ENCODE measurements around the gene KIAA1328. TPM values are rescaled to one million over a fixed set of nuclear protein-coding genes. Genes with fewer than 3 reads are reported as not detected.
A peak's percentile ranks its signal among the peaks of the same experiment; 100 is the strongest.

KIAA1328 gene
- total and polyA plus RNA-seq, 2 donors (not counting 3 experiments of a cell fraction or from before 2014, with no cell fraction given): 2.7 to 6.5 TPM

DNA sequence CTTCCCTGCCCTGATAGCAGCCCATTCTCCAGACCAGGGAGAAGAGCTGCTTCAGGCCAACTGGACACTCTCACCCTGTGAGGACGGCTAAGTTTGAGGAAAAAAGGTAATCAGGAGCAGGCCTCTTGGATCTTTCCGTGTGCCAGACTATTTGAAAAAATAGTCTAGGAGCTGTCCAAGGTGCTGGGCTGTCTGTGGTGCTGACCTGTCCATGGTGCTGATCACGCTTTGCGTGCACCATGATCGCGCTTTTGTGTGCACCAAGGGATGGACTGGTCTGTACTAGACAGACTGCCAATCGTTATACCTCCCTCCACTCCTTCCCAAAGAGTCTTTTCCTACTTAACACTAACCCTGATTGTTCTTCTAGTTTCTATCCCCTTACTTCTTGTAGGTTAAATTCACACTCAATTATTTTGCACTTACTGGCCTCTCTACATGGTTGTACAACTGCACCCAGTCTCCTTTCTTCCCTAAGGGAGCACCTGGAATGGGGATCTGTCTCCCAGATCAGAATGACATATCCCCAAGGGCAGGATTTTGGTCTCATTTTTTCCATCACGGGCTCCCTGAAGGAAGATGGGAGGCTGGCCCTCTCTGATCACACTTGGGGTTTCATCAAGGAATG, 441.2 kb downstream of the KIAA1328 start:
- no peaks in the 10 kb centered on the region for H3K9me3 ChIP-seq (replicated peaks; ENCODE audit: control insufficient read depth, insufficient read depth, low read length)
- peaks cover 4 to 9% of the 10 kb centered on the region in 2 experiments for H3K27me3 ChIP-seq (ENCODE audit: control insufficient read depth in 2 of 2, insufficient read depth in 2 of 2, low read length in 2 of 2)
- BruUV-seq (replicated peaks): no TSS peak
- H3K4me2 ChIP-seq (ENCODE audit: insufficient read depth, low read length): no peak overlapping the region
- FAIRE-seq (peak; percentile 63), DNase-seq (ENCODE audit: low read depth, low spot score) (peak; percentile 38)
- TF ChIP-seq, protein P1, sequence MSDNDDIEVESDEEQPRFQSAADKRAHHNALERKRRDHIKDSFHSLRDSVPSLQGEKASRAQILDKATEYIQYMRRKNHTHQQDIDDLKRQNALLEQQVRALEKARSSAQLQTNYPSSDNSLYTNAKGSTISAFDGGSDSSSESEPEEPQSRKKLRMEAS (IDR thresholded peaks at IDR 0.05; ENCODE audit: insufficient read depth, insufficient read length): no peak
- TF ChIP-seq JUN (IDR thresholded peaks at IDR 0.05; ENCODE audit: borderline replicate concordance, insufficient read depth, insufficient read length, low read depth) (no peak), GATA2 (IDR thresholded peaks at IDR 0.05; ENCODE audit: insufficient read depth, insufficient read length, low read depth, low read length) (no peak), POLR2A (IDR thresholded peaks at IDR 0.05; ENCODE audit: low read depth, low read length) (no peak), POLR2AphosphoS5 (IDR thresholded peaks at IDR 0.05; ENCODE audit: insufficient read depth, low read depth, low read length) (no peak), EZH2 (IDR thresholded peaks at IDR 0.05; ENCODE audit: borderline replicate concordance, low read depth, low read length, severe bottlenecking) (no peak), MYC (IDR thresholded peaks at IDR 0.05; ENCODE audit: low read depth, low read length) (no peak), FOS (IDR thresholded peaks at IDR 0.05; ENCODE audit: borderline replicate concordance, insufficient read depth, low read length) (no peak)
- TF ChIP-seq, protein P2, sequence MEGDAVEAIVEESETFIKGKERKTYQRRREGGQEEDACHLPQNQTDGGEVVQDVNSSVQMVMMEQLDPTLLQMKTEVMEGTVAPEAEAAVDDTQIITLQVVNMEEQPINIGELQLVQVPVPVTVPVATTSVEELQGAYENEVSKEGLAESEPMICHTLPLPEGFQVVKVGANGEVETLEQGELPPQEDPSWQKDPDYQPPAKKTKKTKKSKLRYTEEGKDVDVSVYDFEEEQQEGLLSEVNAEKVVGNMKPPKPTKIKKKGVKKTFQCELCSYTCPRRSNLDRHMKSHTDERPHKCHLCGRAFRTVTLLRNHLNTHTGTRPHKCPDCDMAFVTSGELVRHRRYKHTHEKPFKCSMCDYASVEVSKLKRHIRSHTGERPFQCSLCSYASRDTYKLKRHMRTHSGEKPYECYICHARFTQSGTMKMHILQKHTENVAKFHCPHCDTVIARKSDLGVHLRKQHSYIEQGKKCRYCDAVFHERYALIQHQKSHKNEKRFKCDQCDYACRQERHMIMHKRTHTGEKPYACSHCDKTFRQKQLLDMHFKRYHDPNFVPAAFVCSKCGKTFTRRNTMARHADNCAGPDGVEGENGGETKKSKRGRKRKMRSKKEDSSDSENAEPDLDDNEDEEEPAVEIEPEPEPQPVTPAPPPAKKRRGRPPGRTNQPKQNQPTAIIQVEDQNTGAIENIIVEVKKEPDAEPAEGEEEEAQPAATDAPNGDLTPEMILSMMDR (IDR thresholded peaks at IDR 0.05; ENCODE audit: extremely low read depth in 1 of 2, insufficient read depth in 1 of 2, low read depth in 1 of 2, low read length in 2 of 2): no peak
- CTCF ChIA-PET: no interaction called here
- no peak overlapping the region for H3K9ac ChIP-seq (replicated peaks; ENCODE audit: extremely low read depth, insufficient read depth, low read length)
- dilution Hi-C loops (cut with MboI; ENCODE audit: extremely low pct_ligation_motif_present, low sequenced_read_pairs) (no loop called here), intact Hi-C loops (cut with micrococcal nuclease) (no loop called here)
- H3K9me1 ChIP-seq (replicated peaks; ENCODE audit: control insufficient read depth, extremely low read depth, insufficient read depth, low read length): no peaks in the 10 kb centered on the region
- H3K36me3 ChIP-seq (ENCODE audit: control insufficient read depth in 2 of 2, extremely low read depth in 1 of 2, insufficient read depth in 2 of 2, low read length in 2 of 2): no peaks in the 10 kb centered on the region
- no peak overlapping the region for H3K4me3 ChIP-seq (replicated peaks in 1 of 3; ENCODE audit: insufficient read depth in 1 of 3, low read depth in 1 of 3, low read length in 3 of 3)
- H3K27ac ChIP-seq (ENCODE audit: insufficient read depth, low read depth, low read length): no peak overlapping the region
- H2AFZ ChIP-seq (ENCODE audit: low read depth, low read length): no peak overlapping the region
- no peaks in the 10 kb centered on the region for H4K20me1 ChIP-seq (replicated peaks; ENCODE audit: control insufficient read depth, extremely low read depth, insufficient read depth, low read length)
- no peaks in the 10 kb centered on the region for H3K79me2 ChIP-seq (ENCODE audit: control insufficient read depth, insufficient read depth, low read length)
- POLR2A ChIA-PET: no interaction called here
- H3K4me1 ChIP-seq (ENCODE audit: control insufficient read depth, extremely low read depth, insufficient read depth, low read length): no peaks in the 10 kb centered on the region
